ENCODE results near the gene NTRK2.

The NTRK2 gene

DNA sequence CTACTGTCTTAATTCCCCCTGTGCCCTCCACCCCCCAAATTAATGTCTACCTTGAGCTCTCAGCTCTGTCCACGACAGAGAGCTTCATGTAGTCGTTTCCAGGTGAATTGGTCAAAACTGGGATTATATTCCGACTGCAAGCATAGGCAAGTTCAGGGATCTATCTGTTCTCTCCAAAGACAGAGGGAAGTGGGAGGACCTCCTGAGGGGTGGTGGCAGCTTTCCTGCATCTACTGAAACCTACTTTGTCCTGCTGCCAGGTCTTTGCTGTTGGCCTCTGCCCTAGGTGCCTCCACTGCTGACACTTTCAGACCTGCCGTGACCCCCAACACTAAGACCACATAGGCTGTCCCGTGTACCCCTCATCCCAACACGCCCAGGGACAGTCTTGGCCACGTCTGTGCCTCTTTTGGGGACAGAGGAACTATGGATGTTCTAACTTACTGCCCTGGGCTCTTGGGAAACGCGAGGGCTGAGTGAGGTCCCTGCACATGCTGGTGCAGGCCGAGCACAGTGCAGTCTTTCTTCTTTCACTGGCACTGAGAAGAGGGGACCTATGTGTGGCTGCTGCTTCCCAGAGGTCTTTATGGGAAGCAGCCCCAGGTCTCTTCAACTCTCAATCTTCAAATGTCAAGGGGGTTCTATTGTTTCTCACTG, 125.6 kb downstream of the NTRK2 start:
- Histone ChIP-seq H3K27me3 (ENCODE audit: control insufficient read depth, low read length) (no peaks in the 10 kb centered on the region), H3K4me2 (ENCODE audit: low read length) (no peak overlapping the region)

DNA sequence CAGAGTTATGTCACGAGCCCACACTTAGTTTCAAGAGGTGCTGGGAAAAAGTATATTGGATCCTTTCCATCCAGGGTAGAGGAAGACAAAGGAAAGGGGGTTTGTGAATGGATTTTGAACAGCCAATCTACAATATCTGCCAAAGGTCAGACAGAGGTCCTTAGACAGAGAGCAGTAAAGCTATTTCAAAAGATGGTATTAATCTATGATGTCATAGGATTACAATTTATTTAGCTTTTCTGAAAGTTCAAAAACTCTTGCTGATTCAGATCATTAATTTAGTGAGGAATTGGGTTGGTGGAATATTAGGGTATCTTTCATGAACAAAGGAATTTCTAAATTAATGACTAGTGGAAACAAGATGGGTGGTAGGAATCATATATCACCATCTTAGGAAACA, 126.9 kb downstream of the NTRK2 start:
- Histone ChIP-seq H3K79me2 (ENCODE audit: control insufficient read depth, low read length) (no peaks in the 10 kb centered on the region), H3K27ac (ENCODE audit: low read depth, low read length) (no peak overlapping the region), H3F3A (ENCODE audit: control insufficient read depth, insufficient read depth) (no peaks in the 10 kb centered on the region), H3K4me2 (ENCODE audit: low read length) (no peak overlapping the region), H3K4me3 (ENCODE audit: low read length) (no peak overlapping the region), H3K9me3 (ENCODE audit: control insufficient read depth, insufficient read depth, low read length) (no peaks in the 10 kb centered on the region), H3K27me3 (ENCODE audit: control insufficient read depth, low read length) (no peaks in the 10 kb centered on the region), H4K20me1 (ENCODE audit: control insufficient read depth, insufficient read depth, low read depth, low read length) (no peaks in the 10 kb centered on the region), H3K9me2 (replicated peaks; ENCODE audit: control insufficient read depth, low read length) (no peaks in the 10 kb centered on the region), H3K36me3 (ENCODE audit: control insufficient read depth, low read length) (no peaks in the 10 kb centered on the region), H3K4me1 (ENCODE audit: control insufficient read depth, low read length) (no peaks in the 10 kb centered on the region)
- TF ChIP-seq EZH2phosphoT487 (IDR thresholded peaks at IDR 0.05; ENCODE audit: borderline replicate concordance, low read length): no peak
- TF ChIP-seq, protein P1, sequence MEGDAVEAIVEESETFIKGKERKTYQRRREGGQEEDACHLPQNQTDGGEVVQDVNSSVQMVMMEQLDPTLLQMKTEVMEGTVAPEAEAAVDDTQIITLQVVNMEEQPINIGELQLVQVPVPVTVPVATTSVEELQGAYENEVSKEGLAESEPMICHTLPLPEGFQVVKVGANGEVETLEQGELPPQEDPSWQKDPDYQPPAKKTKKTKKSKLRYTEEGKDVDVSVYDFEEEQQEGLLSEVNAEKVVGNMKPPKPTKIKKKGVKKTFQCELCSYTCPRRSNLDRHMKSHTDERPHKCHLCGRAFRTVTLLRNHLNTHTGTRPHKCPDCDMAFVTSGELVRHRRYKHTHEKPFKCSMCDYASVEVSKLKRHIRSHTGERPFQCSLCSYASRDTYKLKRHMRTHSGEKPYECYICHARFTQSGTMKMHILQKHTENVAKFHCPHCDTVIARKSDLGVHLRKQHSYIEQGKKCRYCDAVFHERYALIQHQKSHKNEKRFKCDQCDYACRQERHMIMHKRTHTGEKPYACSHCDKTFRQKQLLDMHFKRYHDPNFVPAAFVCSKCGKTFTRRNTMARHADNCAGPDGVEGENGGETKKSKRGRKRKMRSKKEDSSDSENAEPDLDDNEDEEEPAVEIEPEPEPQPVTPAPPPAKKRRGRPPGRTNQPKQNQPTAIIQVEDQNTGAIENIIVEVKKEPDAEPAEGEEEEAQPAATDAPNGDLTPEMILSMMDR (IDR thresholded peaks at IDR 0.05; ENCODE audit: low read depth, low read length, poor library complexity, severe bottlenecking): no peak

More for the DNA sequence above, 125.6 kb downstream of the NTRK2 start:
- Histone ChIP-seq H3K9me3 (ENCODE audit: control insufficient read depth, insufficient read depth, low read length) (no peaks in the 10 kb centered on the region), H3K4me3 (ENCODE audit: low read length) (no peak overlapping the region), H3F3A (ENCODE audit: control insufficient read depth, insufficient read depth) (no peaks in the 10 kb centered on the region), H3K36me3 (ENCODE audit: control insufficient read depth, low read length) (no peaks in the 10 kb centered on the region), H3K9me2 (replicated peaks; ENCODE audit: control insufficient read depth, low read length) (no peaks in the 10 kb centered on the region), H3K27ac (ENCODE audit: low read depth, low read length) (no peak overlapping the region), H3K4me1 (ENCODE audit: control insufficient read depth, low read length) (no peaks in the 10 kb centered on the region), H4K20me1 (ENCODE audit: control insufficient read depth, insufficient read depth, low read depth, low read length) (no peaks in the 10 kb centered on the region), H3K79me2 (ENCODE audit: control insufficient read depth, low read length) (no peaks in the 10 kb centered on the region)
- no peak for TF ChIP-seq EZH2phosphoT487 (IDR thresholded peaks at IDR 0.05; ENCODE audit: borderline replicate concordance, low read length)
- TF ChIP-seq, protein P1 (IDR thresholded peaks at IDR 0.05; ENCODE audit: low read depth, low read length, poor library complexity, severe bottlenecking): no peak

DNA sequence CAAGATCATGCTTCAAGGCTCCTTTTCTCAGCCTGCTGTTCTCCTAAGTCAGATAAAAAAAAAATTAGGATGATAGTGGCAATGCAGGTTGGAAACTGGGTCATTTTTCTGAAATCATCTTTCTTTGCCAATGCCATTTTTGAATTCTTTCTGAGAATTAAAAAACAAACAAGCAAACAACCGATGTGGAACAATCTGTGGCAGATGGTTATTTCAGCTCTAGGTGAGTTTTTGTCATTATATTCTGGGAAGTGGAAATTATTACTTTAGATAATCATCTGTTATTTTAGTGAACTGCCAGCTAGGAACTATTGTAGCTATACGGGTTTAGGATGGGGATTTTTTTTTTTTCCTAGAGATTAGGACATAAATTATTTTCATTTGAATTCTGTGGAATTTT, 129.7 kb downstream of the NTRK2 start:
- TF ChIP-seq, protein P1 (IDR thresholded peaks at IDR 0.05; ENCODE audit: low read depth, low read length, poor library complexity, severe bottlenecking): no peak
- TF ChIP-seq EZH2phosphoT487 (IDR thresholded peaks at IDR 0.05; ENCODE audit: borderline replicate concordance, low read length): no peak
- Histone ChIP-seq H3K4me1 (ENCODE audit: control insufficient read depth, low read length) (no peaks in the 10 kb centered on the region), H3K4me2 (ENCODE audit: low read length) (no peak overlapping the region), H4K20me1 (ENCODE audit: control insufficient read depth, insufficient read depth, low read depth, low read length) (no peaks in the 10 kb centered on the region), H3K27ac (ENCODE audit: low read depth, low read length) (no peak overlapping the region), H3K36me3 (ENCODE audit: control insufficient read depth, low read length) (no peaks in the 10 kb centered on the region), H3K79me2 (ENCODE audit: control insufficient read depth, low read length) (no peaks in the 10 kb centered on the region), H3K4me3 (ENCODE audit: low read length) (no peak overlapping the region), H3F3A (ENCODE audit: control insufficient read depth, insufficient read depth) (no peaks in the 10 kb centered on the region), H3K27me3 (ENCODE audit: control insufficient read depth, low read length) (no peaks in the 10 kb centered on the region), H3K9me3 (ENCODE audit: control insufficient read depth, insufficient read depth, low read length) (no peaks in the 10 kb centered on the region), H3K9me2 (replicated peaks; ENCODE audit: control insufficient read depth, low read length) (no peaks in the 10 kb centered on the region)
